WTC11 (cell line): ENCODE data around the gene MESP2. TPM values are rescaled to one million over a fixed set of nuclear protein-coding genes. Genes with fewer than 3 reads are reported as not detected.

Experiments used
- ATAC-seq: fragments of 200-7000 bp; cut with Tn5 transposase; 2 replicates; pipeline ENCODE4 v1.10.0; 2021; ENCODE audit warnings: mild to moderate bottlenecking, moderate library complexity
- CTCF ChIA-PET: fragments of 300-600 bp; sonication (Branson Sonifier 250); formaldehyde crosslinking; loops from one replicate; lab custom pipeline; 2021; ENCODE audit warnings: antibody characterized with exemption; lab: Charles Lee
- POLR2A ChIA-PET: fragments of 350-600 bp; sonication (Branson Sonifier 250); formaldehyde crosslinking; loops from one replicate; lab custom pipeline; 2021; ENCODE audit warnings: antibody characterized with exemption; lab: Charles Lee
- DNase-seq: peaks from one replicate; pipeline ENCODE4 v3.0.0; 2021; ENCODE audit warnings: low spot score
- H3K27ac Mint-ChIP-seq: 2 replicates; pipeline ENCODE4 v1.8.0; 2021; ENCODE audit warnings: mixed read lengths
- H3K27me3 Mint-ChIP-seq: 2 replicates; pipeline ENCODE4 v1.8.0; 2021; ENCODE audit warnings: low read depth, mild to moderate bottlenecking, moderate library complexity, mixed read lengths
- H3K36me3 Mint-ChIP-seq: 2 replicates; pipeline ENCODE4 v1.8.0; 2021; ENCODE audit warnings: mixed read lengths
- H3K4me1 Mint-ChIP-seq: 2 replicates; pipeline ENCODE4 v1.8.0; 2022; ENCODE audit warnings: mixed read lengths
- H3K4me3 Mint-ChIP-seq: 2 replicates; pipeline ENCODE4 v1.8.0; 2021; ENCODE audit warnings: mild to moderate bottlenecking, moderate library complexity, mixed read lengths
- H3K9me3 Mint-ChIP-seq: 2 replicates; pipeline ENCODE4 v1.8.0; 2021; ENCODE audit warnings: mixed read lengths
- AR ChIP-seq: fragments of 250-450 bp; sonication (Bioruptor Pico); IDR thresholded peaks from 2 replicates; pipeline ENCODE4 v1.9.0; 2021; ENCODE audit warnings: mild to moderate bottlenecking
- ESRRA ChIP-seq: sonication (generic); formaldehyde crosslinking; IDR thresholded peaks from 2 replicates; pipeline ENCODE4 v1.8.1; 2022; ENCODE audit warnings: mild to moderate bottlenecking, missing genetic modification reagents, borderline replicate concordance
- ETV6 ChIP-seq: sonication (generic); formaldehyde crosslinking; IDR thresholded peaks from 2 replicates; pipeline ENCODE4 v1.8.1; 2022; ENCODE audit warnings: mild to moderate bottlenecking, missing genetic modification reagents
- FOXJ3 ChIP-seq: sonication (generic); formaldehyde crosslinking; IDR thresholded peaks from 2 replicates; pipeline ENCODE4 v1.9.0; 2021; ENCODE audit warnings: missing genetic modification reagents, mild to moderate bottlenecking, borderline replicate concordance
- FOXK1 ChIP-seq: sonication (generic); formaldehyde crosslinking; IDR thresholded peaks from 2 replicates; pipeline ENCODE4 v1.8.0; 2022; ENCODE audit warnings: mild to moderate bottlenecking, moderate library complexity, missing genetic modification reagents
- FOXP1 ChIP-seq: sonication (generic); formaldehyde crosslinking; IDR thresholded peaks from 2 replicates; pipeline ENCODE4 v1.8.0; 2022; ENCODE audit warnings: missing genetic modification reagents, mild to moderate bottlenecking, moderate library complexity, borderline replicate concordance
- FOXP4 ChIP-seq: sonication (generic); formaldehyde crosslinking; IDR thresholded peaks from 2 replicates; pipeline ENCODE4 v1.8.0; 2022; ENCODE audit warnings: mild to moderate bottlenecking, missing genetic modification reagents
- GRHL2 ChIP-seq: fragments of 250-450 bp; sonication (Bioruptor Pico); IDR thresholded peaks from 2 replicates; pipeline ENCODE4 v1.8.0; 2022; ENCODE audit warnings: mild to moderate bottlenecking, moderate library complexity; ENCODE audit not compliant: insufficient replicate concordance, severe bottlenecking
- HMGXB4 ChIP-seq: sonication (generic); formaldehyde crosslinking; IDR thresholded peaks from 2 replicates; pipeline ENCODE4 v1.8.1; 2023; ENCODE audit warnings: mild to moderate bottlenecking, moderate library complexity, missing genetic modification reagents
- JAZF1 ChIP-seq: fragments of 250-450 bp; sonication (Bioruptor Pico); IDR thresholded peaks from 2 replicates; pipeline ENCODE4 v1.9.0; 2021; ENCODE audit warnings: moderate library complexity, mild to moderate bottlenecking, inconsistent platforms
- NR1H2 ChIP-seq: sonication (generic); formaldehyde crosslinking; IDR thresholded peaks from 2 replicates; pipeline ENCODE4 v1.9.0; 2021; ENCODE audit warnings: mild to moderate bottlenecking, moderate library complexity, missing genetic modification reagents
- NR3C1 ChIP-seq: sonication (generic); formaldehyde crosslinking; conservative IDR thresholded peaks from 2 replicates; pipeline ENCODE4 v1.8.1; 2023; ENCODE audit warnings: low read depth, mild to moderate bottlenecking, missing genetic modification reagents
- OVOL2 ChIP-seq: fragments of 250-450 bp; sonication (Bioruptor Pico); IDR thresholded peaks from 2 replicates; pipeline ENCODE4 v1.9.0; 2021; ENCODE audit warnings: mild to moderate bottlenecking, borderline replicate concordance
- PRRX2 ChIP-seq: fragments of 250-450 bp; sonication (Bioruptor Pico); IDR thresholded peaks from 2 replicates; pipeline ENCODE4 v1.8.0; 2021; ENCODE audit warnings: mild to moderate bottlenecking
- SMAD3 ChIP-seq: sonication (generic); formaldehyde crosslinking; IDR thresholded peaks from 2 replicates; pipeline ENCODE4 v1.8.0; 2022; ENCODE audit warnings: missing genetic modification reagents, mild to moderate bottlenecking, borderline replicate concordance
- SOX15 ChIP-seq: fragments of 250-450 bp; sonication (Bioruptor Pico); IDR thresholded peaks from 2 replicates; pipeline ENCODE4 v1.9.0; 2021; ENCODE audit warnings: mild to moderate bottlenecking
- TCF7 ChIP-seq: sonication (generic); formaldehyde crosslinking; IDR thresholded peaks from 2 replicates; pipeline ENCODE4 v1.8.0; 2022; ENCODE audit warnings: mild to moderate bottlenecking, low read depth, missing genetic modification reagents, moderate library complexity
- ZNF138 ChIP-seq: sonication (generic); formaldehyde crosslinking; conservative IDR thresholded peaks from 2 replicates; pipeline ENCODE4 v1.8.1; 2022; ENCODE audit warnings: mild to moderate bottlenecking, moderate library complexity, missing genetic modification reagents
- total RNA-seq: library from RNA; stranded (reverse); gene quantifications from 3 replicates; pipeline ENCODE4 v1.2.3, GENCODE V29; 2021
- TF ChIP-seq, protein P1 (sequence below): sonication (generic); formaldehyde crosslinking; IDR thresholded peaks from 2 replicates; pipeline ENCODE4 v1.8.0; 2023; ENCODE audit warnings: missing genetic modification reagents
- TF ChIP-seq, protein P2 (sequence below): sonication (generic); formaldehyde crosslinking; IDR thresholded peaks from 2 replicates; pipeline ENCODE4 v1.8.0; 2023; ENCODE audit warnings: mild to moderate bottlenecking, missing genetic modification reagents
- TF ChIP-seq, protein P3 (sequence below): sonication (generic); formaldehyde crosslinking; IDR thresholded peaks from 2 replicates; pipeline ENCODE4 v1.8.1; 2022; ENCODE audit warnings: low read depth, mild to moderate bottlenecking, moderate library complexity, missing genetic modification reagents, borderline replicate concordance

Gene MESP2
- total RNA-seq, 1 experiment from 2014 or later: 0.68 TPM

DNA sequence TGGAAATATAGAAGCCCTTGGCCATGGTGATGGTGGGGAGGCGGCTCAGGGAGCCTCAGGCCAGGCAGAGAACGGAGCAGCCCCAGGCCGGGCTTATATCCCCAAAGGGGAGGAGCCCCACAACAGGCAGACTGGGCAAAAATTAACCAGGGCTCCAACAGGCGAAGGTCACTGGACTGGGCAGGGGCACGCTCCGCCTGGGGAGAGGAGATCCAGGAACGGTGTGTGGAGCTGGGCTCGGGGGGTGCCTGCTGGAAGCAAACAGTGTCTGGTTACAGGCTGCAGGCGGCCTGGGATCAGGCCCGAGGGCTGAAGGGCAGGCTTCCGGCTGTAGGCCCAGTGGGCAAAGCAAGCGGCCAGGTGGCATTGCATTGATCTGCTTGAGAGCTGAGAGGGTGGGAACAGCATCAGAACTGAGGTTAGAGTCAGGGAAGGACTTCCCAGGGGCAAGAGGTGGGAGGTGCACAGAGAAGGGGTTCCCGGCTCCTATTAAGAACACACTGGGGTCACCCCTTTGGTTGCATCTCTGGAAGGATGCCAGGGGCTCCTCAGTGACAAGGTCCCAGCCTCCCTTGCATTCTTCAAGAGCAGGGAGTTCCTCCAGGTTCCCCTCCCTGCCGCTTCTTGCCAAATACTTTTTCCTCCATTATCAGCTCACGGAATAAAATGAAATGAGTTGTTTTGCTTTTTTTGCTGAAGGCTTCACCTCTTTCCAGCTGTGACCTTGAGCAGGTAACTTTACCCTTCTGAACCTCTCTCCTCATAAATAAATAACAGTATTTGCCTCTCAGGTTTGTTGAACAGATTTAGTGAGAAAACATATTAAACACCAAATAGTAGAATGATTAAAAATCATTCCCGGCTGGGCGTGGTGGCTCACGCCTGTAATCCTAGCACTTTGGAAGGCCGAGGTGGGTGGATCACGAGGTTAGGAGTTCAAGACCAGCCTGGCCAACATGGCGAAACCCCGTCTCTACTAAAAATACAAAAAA is 30.7 kb downstream of the MESP2 start (continued):
- TF ChIP-seq FOXJ3 (CRISPR knock-in tag): no peak
- TF ChIP-seq, protein P1, sequence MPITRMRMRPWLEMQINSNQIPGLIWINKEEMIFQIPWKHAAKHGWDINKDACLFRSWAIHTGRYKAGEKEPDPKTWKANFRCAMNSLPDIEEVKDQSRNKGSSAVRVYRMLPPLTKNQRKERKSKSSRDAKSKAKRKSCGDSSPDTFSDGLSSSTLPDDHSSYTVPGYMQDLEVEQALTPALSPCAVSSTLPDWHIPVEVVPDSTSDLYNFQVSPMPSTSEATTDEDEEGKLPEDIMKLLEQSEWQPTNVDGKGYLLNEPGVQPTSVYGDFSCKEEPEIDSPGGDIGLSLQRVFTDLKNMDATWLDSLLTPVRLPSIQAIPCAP (CRISPR knock-in tag): no peak
- no peak for TF ChIP-seq NR3C1 (CRISPR knock-in tag)
- TF ChIP-seq ESRRA (CRISPR knock-in tag): no peak

DNA sequence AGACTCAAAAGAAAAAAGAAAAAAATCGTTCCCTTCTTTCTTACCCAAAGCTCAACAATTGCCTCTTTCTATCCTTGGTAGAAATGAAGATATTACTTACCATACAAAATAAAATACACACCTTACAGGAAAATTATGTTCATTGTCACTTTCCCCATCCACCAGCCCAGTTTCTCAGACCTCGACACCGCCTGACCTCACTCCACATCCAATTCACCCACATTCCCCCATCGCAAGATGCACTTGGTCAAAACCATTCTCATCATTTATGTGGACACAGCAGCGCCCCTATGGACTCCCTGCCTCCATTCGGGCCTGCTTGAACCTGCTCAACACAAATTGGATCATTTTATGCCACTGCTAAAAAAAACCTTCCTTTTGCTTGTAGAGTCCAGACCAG is 31.6 kb downstream of the MESP2 start:
- H3K36me3 Mint-ChIP-seq: no peaks in the 10 kb centered on the region
- no peak for DNase-seq
- H3K27ac Mint-ChIP-seq: no peak overlapping the region
- H3K4me1 Mint-ChIP-seq: peaks cover 18% of the 10 kb centered on the region
- ChIA-PET CTCF (interaction anchor here (1.1 to 1.2 kb wide), 2 partner anchors 47 to 56 kb away, joined by 3 to 4 read pairs; no protein-coding TSS in a partner anchor), POLR2A (no interaction called here)
- H3K4me3 Mint-ChIP-seq: no peak overlapping the region
- H3K27me3 Mint-ChIP-seq: no peaks in the 10 kb centered on the region
- no peak for TF ChIP-seq FOXJ3 (CRISPR knock-in tag)
- no peak for TF ChIP-seq NR1H2 (CRISPR knock-in tag)
- TF ChIP-seq, protein P2, sequence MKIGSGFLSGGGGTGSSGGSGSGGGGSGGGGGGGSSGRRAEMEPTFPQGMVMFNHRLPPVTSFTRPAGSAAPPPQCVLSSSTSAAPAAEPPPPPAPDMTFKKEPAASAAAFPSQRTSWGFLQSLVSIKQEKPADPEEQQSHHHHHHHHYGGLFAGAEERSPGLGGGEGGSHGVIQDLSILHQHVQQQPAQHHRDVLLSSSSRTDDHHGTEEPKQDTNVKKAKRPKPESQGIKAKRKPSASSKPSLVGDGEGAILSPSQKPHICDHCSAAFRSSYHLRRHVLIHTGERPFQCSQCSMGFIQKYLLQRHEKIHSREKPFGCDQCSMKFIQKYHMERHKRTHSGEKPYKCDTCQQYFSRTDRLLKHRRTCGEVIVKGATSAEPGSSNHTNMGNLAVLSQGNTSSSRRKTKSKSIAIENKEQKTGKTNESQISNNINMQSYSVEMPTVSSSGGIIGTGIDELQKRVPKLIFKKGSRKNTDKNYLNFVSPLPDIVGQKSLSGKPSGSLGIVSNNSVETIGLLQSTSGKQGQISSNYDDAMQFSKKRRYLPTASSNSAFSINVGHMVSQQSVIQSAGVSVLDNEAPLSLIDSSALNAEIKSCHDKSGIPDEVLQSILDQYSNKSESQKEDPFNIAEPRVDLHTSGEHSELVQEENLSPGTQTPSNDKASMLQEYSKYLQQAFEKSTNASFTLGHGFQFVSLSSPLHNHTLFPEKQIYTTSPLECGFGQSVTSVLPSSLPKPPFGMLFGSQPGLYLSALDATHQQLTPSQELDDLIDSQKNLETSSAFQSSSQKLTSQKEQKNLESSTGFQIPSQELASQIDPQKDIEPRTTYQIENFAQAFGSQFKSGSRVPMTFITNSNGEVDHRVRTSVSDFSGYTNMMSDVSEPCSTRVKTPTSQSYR: no peak
- TF ChIP-seq FOXK1 (CRISPR knock-in tag): no peak
- TF ChIP-seq GRHL2 (CRISPR knock-in tag): no peak
- TF ChIP-seq AR (CRISPR knock-in tag): no peak
- TF ChIP-seq, protein P1 (CRISPR knock-in tag): no peak
- no peak for TF ChIP-seq ETV6
- TF ChIP-seq SMAD3: no peak
- no peak for TF ChIP-seq JAZF1 (CRISPR knock-in tag)
- TF ChIP-seq PRRX2: no peak
- TF ChIP-seq OVOL2: no peak
- TF ChIP-seq SOX15 (CRISPR knock-in tag): no peak
- no peak for TF ChIP-seq HMGXB4 (CRISPR knock-in tag)
- no peak for TF ChIP-seq FOXP4
- no peak for TF ChIP-seq ZNF138 (CRISPR knock-in tag)
- TF ChIP-seq FOXP1 (CRISPR knock-in tag): no peak
- TF ChIP-seq, protein P3, sequence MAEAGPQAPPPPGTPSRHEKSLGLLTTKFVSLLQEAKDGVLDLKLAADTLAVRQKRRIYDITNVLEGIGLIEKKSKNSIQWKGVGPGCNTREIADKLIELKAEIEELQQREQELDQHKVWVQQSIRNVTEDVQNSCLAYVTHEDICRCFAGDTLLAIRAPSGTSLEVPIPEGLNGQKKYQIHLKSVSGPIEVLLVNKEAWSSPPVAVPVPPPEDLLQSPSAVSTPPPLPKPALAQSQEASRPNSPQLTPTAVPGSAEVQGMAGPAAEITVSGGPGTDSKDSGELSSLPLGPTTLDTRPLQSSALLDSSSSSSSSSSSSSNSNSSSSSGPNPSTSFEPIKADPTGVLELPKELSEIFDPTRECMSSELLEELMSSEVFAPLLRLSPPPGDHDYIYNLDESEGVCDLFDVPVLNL (CRISPR knock-in tag): no peak
- TF ChIP-seq TCF7 (CRISPR knock-in tag): no peak
- ATAC-seq: no peak
- H3K9me3 Mint-ChIP-seq: no peaks in the 10 kb centered on the region
